PC-9 (cell line): ENCODE results near the gene PRAMEF1. TPM values are rescaled to one million over a fixed set of nuclear protein-coding genes. Genes with fewer than 3 reads are reported as not detected.
"Not testable (repeated sequence)": the region's sequence is repeated elsewhere in the genome, so short reads cannot be mapped to it uniquely, and the experiment has no call there.

Experiments
- BruUV-seq: library from RNA; stranded (reverse); fragments of 400-500 nt; replicated peaks from 2 replicates; lab custom pipeline; 2021; lab: Mats Ljungman, UMichigan
- CTCF ChIA-PET: fragments of 300-600 bp; sonication (Branson Sonifier 250); formaldehyde crosslinking; loops from one replicate; lab custom pipeline; 2022; ENCODE audit warnings: antibody characterized with exemption; lab: Charles Lee
- POLR2A ChIA-PET: fragments of 300-600 bp; sonication (Branson Sonifier 250); formaldehyde crosslinking; loops from one replicate; lab custom pipeline; 2022; ENCODE audit warnings: antibody characterized with exemption; ENCODE audit not compliant: unreplicated experiment; lab: Charles Lee
- DNase-seq, 2 experiments: peaks; one replicate each; pipeline versions ENCODE4 v3.0.0 to v3.0.0-alpha.2; 2015 to 2022; ENCODE audit warnings: mixed read lengths in 1 of 2
- H2AFZ ChIP-seq: fragments of 200-600 bp; sonication (generic); 2 replicates; pipeline ENCODE4 v1.8.1; 2017; ENCODE audit warnings: antibody characterized with exemption
- H3F3A ChIP-seq: fragments of 200-600 bp; sonication (generic); 2 replicates; pipeline ENCODE4 v1.8.1; 2017; ENCODE audit warnings: antibody characterized with exemption, mild to moderate bottlenecking, low read depth; ENCODE audit not compliant: insufficient read depth
- H3K27ac ChIP-seq: fragments of 200-600 bp; sonication (generic); 2 replicates; pipeline ENCODE4 v1.6.1; 2016; ENCODE audit warnings: mixed run types
- H3K27me3 ChIP-seq: fragments of 200-600 bp; sonication (generic); 2 replicates; pipeline ENCODE4 v1.6.1; 2016; ENCODE audit warnings: low read depth, mixed run types; ENCODE audit not compliant: insufficient read depth
- H3K36me3 ChIP-seq: fragments of 200-600 bp; sonication (generic); 2 replicates; pipeline ENCODE4 v1.6.1; 2016; ENCODE audit warnings: low read depth, mixed run types
- H3K4me1 ChIP-seq: fragments of 200-600 bp; sonication (generic); replicated peaks from 2 replicates; pipeline ENCODE4 v1.6.1; 2016; ENCODE audit warnings: mixed run types; ENCODE audit not compliant: insufficient read depth
- H3K4me2 ChIP-seq: fragments of 200-600 bp; sonication (generic); 2 replicates; pipeline ENCODE4 v1.6.1; 2017; ENCODE audit warnings: mixed run types
- H3K4me3 ChIP-seq: fragments of 200-600 bp; sonication (generic); 2 replicates; pipeline ENCODE4 v1.6.1; 2016; ENCODE audit warnings: mixed run types
- H3K79me2 ChIP-seq: fragments of 200-600 bp; sonication (generic); 2 replicates; pipeline ENCODE4 v1.6.1; 2017; ENCODE audit warnings: low read depth, mixed run types
- H3K9me2 ChIP-seq: fragments of 200-600 bp; sonication (generic); 2 replicates; pipeline ENCODE4 v1.8.1; 2017; ENCODE audit warnings: mild to moderate bottlenecking; ENCODE audit not compliant: insufficient read depth
- H3K9me3 ChIP-seq: fragments of 200-600 bp; sonication (generic); 2 replicates; pipeline ENCODE4 v1.8.1; 2016; ENCODE audit warnings: low read depth; ENCODE audit not compliant: insufficient read depth
- H4K20me1 ChIP-seq: fragments of 200-600 bp; sonication (generic); 2 replicates; pipeline ENCODE4 v1.8.1; 2017; ENCODE audit not compliant: insufficient read depth
- EZH2 ChIP-seq: fragments of 200-600 bp; sonication (generic); IDR thresholded peaks from 2 replicates; pipeline ENCODE4 v1.8.0; 2017; ENCODE audit warnings: antibody characterized with exemption, low read depth
- intact Hi-C: fragments of 100-400 bp; cut with micrococcal nuclease; formaldehyde crosslinking; loops from one replicate; pipeline ENCODE4 v1.10.0; 2022; ENCODE audit not compliant: unreplicated experiment
- total RNA-seq: library from RNA; stranded (reverse); gene quantifications from 2 replicates; pipeline ENCODE4 v1.2.3, GENCODE V29; 2021
- TF ChIP-seq, protein P1 (sequence below): fragments of 200-600 bp; sonication (generic); conservative IDR thresholded peaks from 2 replicates; pipeline ENCODE4 v1.6.1; 2017; ENCODE audit warnings: mixed run types, antibody characterized with exemption, mild to moderate bottlenecking, moderate library complexity

The PRAMEF1 gene
- total RNA-seq, 1 experiment from 2014 or later, result not detected

DNA sequence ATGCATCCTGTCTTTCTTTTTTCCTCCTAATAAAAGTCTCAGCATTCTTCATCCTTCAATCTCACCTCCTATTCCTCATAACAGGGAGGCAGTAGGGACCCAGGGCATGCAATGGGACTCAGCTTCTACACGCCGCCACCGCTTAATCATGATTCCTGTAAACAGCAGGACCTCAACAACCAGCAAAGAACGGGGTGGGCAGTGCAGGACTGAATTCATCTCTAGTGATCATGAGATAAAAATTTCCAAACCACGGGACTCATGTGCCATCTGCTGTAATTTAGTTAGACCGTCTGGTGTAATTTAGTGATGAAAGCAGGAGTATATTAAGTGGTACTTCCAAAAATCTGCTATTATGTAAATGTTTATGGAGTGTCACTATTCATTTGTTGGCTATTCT, 12.3 kb upstream of the PRAMEF1 start:
- Histone ChIP-seq H3K9me2 (no peaks in the 10 kb centered on the region), H3K4me1 (no peaks in the 10 kb centered on the region), H3K36me3 (no peaks in the 10 kb centered on the region), H3K9me3 (no peaks in the 10 kb centered on the region), H3K27me3 (0 out of 2 replicates have a peak, but pooled peaks cover 6% of the 10 kb centered on the region), H3K4me2 (no peak overlapping the region), H3F3A (no peaks in the 10 kb centered on the region), H3K4me3 (no peak overlapping the region), H2AFZ (no peak overlapping the region), H3K79me2 (no peaks in the 10 kb centered on the region), H3K27ac (no peak overlapping the region), H4K20me1 (no peaks in the 10 kb centered on the region)
- DNase-seq, result no peak
- intact Hi-C loops, result loop anchor here (10.0 kb wide), 2 partner anchors 504 to 664 kb away; no protein-coding TSS in a partner anchor
- TF ChIP-seq, protein P1, sequence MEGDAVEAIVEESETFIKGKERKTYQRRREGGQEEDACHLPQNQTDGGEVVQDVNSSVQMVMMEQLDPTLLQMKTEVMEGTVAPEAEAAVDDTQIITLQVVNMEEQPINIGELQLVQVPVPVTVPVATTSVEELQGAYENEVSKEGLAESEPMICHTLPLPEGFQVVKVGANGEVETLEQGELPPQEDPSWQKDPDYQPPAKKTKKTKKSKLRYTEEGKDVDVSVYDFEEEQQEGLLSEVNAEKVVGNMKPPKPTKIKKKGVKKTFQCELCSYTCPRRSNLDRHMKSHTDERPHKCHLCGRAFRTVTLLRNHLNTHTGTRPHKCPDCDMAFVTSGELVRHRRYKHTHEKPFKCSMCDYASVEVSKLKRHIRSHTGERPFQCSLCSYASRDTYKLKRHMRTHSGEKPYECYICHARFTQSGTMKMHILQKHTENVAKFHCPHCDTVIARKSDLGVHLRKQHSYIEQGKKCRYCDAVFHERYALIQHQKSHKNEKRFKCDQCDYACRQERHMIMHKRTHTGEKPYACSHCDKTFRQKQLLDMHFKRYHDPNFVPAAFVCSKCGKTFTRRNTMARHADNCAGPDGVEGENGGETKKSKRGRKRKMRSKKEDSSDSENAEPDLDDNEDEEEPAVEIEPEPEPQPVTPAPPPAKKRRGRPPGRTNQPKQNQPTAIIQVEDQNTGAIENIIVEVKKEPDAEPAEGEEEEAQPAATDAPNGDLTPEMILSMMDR, result no peak
- no peak for TF ChIP-seq EZH2
- ChIA-PET POLR2A (no interaction called here), CTCF (no interaction called here)
- no TSS peak for BruUV-seq

DNA sequence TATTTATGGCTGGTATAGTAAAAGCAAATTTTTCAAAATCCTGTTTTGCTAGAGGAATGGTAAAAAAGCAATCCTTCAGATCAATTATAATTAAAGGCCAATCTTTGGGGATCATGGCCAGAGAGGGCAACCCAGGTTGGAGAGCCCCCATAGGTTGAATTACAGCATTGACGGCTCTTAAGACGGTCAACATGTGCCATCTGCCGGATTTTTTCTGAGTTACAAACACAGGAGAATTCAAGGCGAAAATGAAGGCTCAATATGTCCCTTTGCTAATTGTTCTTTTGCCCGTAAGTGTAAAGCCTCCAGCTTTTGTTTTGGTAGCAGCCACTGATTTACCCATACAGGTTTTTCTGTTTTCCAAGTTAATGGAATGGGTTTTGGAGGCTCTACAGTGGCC, 9.7 kb upstream of the PRAMEF1 start:
- BruUV-seq, CTCF ChIA-PET, H3K36me3 ChIP-seq, H3K4me2 ChIP-seq, H3K27me3 ChIP-seq, DNase-seq, H3K9me2 ChIP-seq, H4K20me1 ChIP-seq, H3K4me3 ChIP-seq, intact Hi-C loops, H3K27ac ChIP-seq, H2AFZ ChIP-seq, H3K4me1 ChIP-seq, H3K79me2 ChIP-seq, POLR2A ChIA-PET, H3K9me3 ChIP-seq, H3F3A ChIP-seq: not testable (repeated sequence)

DNA sequence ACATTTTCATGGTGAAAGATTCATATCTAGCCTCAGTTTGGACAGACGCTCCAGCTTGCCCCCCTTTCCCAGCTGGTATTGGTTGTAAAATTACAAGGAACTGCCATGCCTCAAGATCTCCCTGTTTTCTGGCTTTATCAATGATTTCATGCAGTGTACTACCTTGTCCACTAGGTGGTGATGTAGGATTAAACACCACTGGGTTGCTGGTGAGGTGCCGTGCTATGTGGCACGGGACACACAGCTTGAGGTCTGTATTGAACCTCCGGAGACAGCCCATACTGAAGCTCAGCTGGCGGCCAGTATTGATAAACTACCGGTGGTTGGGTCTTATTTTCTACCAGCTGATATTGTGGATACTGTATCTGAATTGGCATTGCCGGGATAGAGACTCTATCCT, 7.4 kb upstream of the PRAMEF1 start:
- H3K27me3 ChIP-seq, BruUV-seq, H3K79me2 ChIP-seq, H3K4me1 ChIP-seq, H3K4me2 ChIP-seq, H3F3A ChIP-seq, H3K9me2 ChIP-seq, CTCF ChIA-PET, H3K4me3 ChIP-seq, DNase-seq, intact Hi-C loops, H2AFZ ChIP-seq, H3K36me3 ChIP-seq, POLR2A ChIA-PET, H3K27ac ChIP-seq, H4K20me1 ChIP-seq, H3K9me3 ChIP-seq: not testable (repeated sequence)
- TF ChIP-seq, protein P1, result peak; percentile 54

DNA sequence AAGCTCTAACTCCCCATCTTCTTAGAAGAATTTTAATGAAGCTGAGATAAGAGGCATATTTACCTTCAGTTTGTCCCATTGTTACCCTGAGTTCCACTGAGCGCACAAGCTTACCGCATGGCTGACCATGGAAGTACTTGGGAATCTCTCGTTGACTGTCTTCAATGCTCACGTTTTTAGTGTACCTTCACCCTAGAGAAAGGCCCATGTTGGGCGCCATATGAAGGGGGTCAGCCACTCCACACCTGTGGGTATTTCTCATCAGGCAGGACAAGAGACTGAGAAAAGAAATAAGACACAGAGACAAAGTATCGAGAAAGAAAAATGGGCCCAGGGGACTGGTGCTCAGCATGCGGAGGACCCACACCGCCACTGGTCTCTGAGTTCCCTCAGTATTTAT, 6.5 kb upstream of the PRAMEF1 start:
- H3K36me3 ChIP-seq, H3K4me2 ChIP-seq, H3K27me3 ChIP-seq, BruUV-seq, H3K4me3 ChIP-seq, H3K9me2 ChIP-seq, H2AFZ ChIP-seq, H3F3A ChIP-seq, CTCF ChIA-PET, intact Hi-C loops, DNase-seq, H3K27ac ChIP-seq, H3K9me3 ChIP-seq, H4K20me1 ChIP-seq, POLR2A ChIA-PET, H3K79me2 ChIP-seq, H3K4me1 ChIP-seq: not testable (repeated sequence)
